RWPE2 (cell line): ENCODE results near the gene DNAH7.
"Not testable (repeated sequence)": the region's sequence is repeated elsewhere in the genome, so short reads cannot be mapped to it uniquely, and the experiment has no call there.

Source experiments
- ATAC-seq: fragments of 200-7000 bp; cut with Tn5 transposase; 3 replicates; pipeline ENCODE4 v1.9.1; 2021; ENCODE audit warnings: low read depth
- DNase-seq: peaks from one replicate; pipeline ENCODE4 v3.0.0-alpha.2; 2020; ENCODE audit warnings: low spot score
- H3K27ac ChIP-seq: fragments of 450-650 bp; 2 replicates; pipeline ENCODE4 v1.5.1; 2017; ENCODE audit warnings: mild to moderate bottlenecking; ENCODE audit not compliant: poor library complexity, severe bottlenecking
- H3K27me3 ChIP-seq: fragments of 250-450 bp; sonication (Bioruptor Pico); 2 replicates; pipeline ENCODE4 v1.5.1; 2021; ENCODE audit warnings: mild to moderate bottlenecking, moderate library complexity; ENCODE audit not compliant: insufficient read depth, poor library complexity, severe bottlenecking
- H3K36me3 ChIP-seq: fragments of 250-450 bp; sonication (Bioruptor Pico); 2 replicates; pipeline ENCODE4 v1.5.1; 2020; ENCODE audit warnings: low read depth, mild to moderate bottlenecking, moderate library complexity
- H3K4me1 ChIP-seq: fragments of 250-450 bp; sonication (Bioruptor Pico); 2 replicates; pipeline ENCODE4 v1.5.1; 2021; ENCODE audit warnings: mild to moderate bottlenecking, moderate library complexity; ENCODE audit not compliant: insufficient read depth, poor library complexity, severe bottlenecking
- H3K4me3 ChIP-seq: fragments of 250-450 bp; sonication (Bioruptor Pico); 2 replicates; pipeline ENCODE4 v1.5.1; 2021; ENCODE audit warnings: mild to moderate bottlenecking, moderate library complexity; ENCODE audit not compliant: severe bottlenecking
- H3K9me3 ChIP-seq: fragments of 250-450 bp; sonication (Bioruptor Pico); 2 replicates; pipeline ENCODE4 v1.5.1; 2021; ENCODE audit warnings: mild to moderate bottlenecking, moderate library complexity; ENCODE audit not compliant: severe bottlenecking
- TF ChIP-seq, protein P1 (sequence below): fragments of 450-650 bp; IDR thresholded peaks from one replicate; pipeline ENCODE4 v1.5.1; 2017; ENCODE audit warnings: mild to moderate bottlenecking, moderate library complexity; ENCODE audit not compliant: poor library complexity, severe bottlenecking

The DNAH7 gene

DNA sequence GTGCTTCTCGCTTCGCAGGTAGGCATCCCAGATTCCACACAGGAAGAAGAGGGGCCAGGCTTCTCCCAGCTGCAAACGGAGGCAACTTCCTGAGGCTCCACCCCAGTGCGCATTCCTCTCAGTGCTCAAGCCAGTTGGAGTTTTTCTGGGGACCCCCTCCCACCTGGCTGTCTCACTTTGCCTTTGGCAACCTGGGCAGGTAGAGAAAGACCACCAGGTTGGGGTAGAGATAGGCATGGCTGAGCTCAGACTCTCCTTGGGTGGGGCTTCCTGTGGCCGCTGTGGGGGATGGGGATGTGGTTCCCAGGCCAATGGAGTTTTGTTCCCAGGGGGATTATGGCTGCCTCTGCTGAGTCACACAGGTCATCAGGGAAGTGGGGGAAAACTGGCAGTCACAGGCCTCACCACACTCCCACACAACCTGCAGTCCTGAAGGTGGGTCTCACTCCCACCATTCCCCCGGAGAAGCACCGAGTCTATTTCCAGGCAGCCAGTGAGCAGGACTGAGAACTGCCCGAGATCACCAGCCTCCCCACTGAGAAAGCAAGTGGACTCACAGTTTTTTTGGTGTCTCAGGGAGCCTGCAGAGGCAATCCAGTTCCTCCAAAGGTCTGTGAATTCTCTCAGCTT is 373.5 kb downstream of the DNAH7 start:
- Histone ChIP-seq H3K36me3 (0 out of 2 replicates have a peak, but pooled peaks cover 3% of the 10 kb centered on the region), H3K27ac (no peak overlapping the region), H3K27me3 (no peaks in the 10 kb centered on the region), H3K4me3 (no peak overlapping the region), H3K4me1 (no peaks in the 10 kb centered on the region), H3K9me3 (no peaks in the 10 kb centered on the region)
- ATAC-seq = no peak
- no peak for DNase-seq
- TF ChIP-seq, protein P1, sequence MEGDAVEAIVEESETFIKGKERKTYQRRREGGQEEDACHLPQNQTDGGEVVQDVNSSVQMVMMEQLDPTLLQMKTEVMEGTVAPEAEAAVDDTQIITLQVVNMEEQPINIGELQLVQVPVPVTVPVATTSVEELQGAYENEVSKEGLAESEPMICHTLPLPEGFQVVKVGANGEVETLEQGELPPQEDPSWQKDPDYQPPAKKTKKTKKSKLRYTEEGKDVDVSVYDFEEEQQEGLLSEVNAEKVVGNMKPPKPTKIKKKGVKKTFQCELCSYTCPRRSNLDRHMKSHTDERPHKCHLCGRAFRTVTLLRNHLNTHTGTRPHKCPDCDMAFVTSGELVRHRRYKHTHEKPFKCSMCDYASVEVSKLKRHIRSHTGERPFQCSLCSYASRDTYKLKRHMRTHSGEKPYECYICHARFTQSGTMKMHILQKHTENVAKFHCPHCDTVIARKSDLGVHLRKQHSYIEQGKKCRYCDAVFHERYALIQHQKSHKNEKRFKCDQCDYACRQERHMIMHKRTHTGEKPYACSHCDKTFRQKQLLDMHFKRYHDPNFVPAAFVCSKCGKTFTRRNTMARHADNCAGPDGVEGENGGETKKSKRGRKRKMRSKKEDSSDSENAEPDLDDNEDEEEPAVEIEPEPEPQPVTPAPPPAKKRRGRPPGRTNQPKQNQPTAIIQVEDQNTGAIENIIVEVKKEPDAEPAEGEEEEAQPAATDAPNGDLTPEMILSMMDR = no peak

DNA sequence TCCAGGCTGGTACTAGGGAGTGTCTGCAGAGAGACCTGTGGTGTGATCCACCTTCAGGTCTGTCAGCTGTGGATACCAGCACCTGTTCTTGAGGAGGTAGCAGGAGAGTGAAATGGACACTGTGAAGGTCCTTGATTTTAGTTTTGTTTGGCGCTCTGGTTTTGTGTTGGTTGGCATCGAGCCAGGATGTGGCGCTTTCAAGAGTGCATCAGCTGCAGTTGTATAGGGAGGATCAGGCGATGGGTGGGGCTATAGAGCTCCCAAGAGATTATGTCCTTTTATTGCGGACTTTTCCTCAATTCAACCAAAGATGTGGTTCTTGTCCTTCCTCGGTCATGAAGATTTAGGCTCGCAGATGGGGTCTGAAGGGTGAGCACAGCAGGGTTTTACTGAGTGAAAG is 374.1 kb downstream of the DNAH7 start:
- TF ChIP-seq, protein P1 = no peak
- ATAC-seq = no peak

DNA sequence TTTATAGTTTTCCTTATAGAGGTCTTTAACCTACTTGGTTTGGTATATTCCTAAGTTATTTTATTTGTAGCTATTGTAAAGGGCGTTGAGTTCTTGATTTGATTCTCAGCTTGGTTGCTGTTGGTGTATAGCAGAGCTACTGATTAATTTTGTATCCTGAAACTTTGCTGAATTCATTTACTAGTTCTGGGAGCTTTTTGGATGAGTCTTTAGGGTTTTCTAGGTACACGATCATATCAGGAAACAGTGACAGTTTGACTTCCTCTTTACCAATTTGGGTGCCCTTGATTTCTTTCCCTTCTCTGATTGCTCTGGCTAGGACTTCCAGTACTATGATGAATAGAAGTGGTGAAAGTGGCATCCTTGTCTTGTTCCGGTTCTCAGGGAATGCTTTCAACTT is 376.1 kb downstream of the DNAH7 start:
- not testable (repeated sequence) for H3K27me3 ChIP-seq, H3K4me1 ChIP-seq, DNase-seq, H3K4me3 ChIP-seq, ATAC-seq, H3K27ac ChIP-seq, H3K9me3 ChIP-seq, H3K36me3 ChIP-seq

More for the DNA sequence above, 374.1 kb downstream of the DNAH7 start:
- Histone ChIP-seq H3K27me3 (no peaks in the 10 kb centered on the region), H3K4me3 (no peak overlapping the region), H3K4me1 (no peaks in the 10 kb centered on the region), H3K9me3 (no peaks in the 10 kb centered on the region), H3K27ac (no peak overlapping the region), H3K36me3 (0 out of 2 replicates have a peak, but pooled peaks cover 3% of the 10 kb centered on the region)
- DNase-seq = no peak
